GM03348 (cell line): Measurements from ENCODE around the gene NEU2.
A peak's percentile ranks its signal among the peaks of the same experiment; 100 is the strongest.
"Not testable (repeated sequence)": the region's sequence is repeated elsewhere in the genome, so short reads cannot be mapped to it uniquely, and the experiment has no call there.

Experiments
- DNase-seq: peaks from one replicate; pipeline ENCODE4 v3.0.0; 2012; ENCODE audit warnings: low spot score

Gene NEU2

GRCh38 chr2:233035426-233036161 lies 3.1 kb downstream of the NEU2 start:
- no peak for DNase-seq

- no peak for DNase-seq
These were observed 3.8 kb downstream of the NEU2 start for GRCh38 chr2:233036162-233036838.

DNA sequence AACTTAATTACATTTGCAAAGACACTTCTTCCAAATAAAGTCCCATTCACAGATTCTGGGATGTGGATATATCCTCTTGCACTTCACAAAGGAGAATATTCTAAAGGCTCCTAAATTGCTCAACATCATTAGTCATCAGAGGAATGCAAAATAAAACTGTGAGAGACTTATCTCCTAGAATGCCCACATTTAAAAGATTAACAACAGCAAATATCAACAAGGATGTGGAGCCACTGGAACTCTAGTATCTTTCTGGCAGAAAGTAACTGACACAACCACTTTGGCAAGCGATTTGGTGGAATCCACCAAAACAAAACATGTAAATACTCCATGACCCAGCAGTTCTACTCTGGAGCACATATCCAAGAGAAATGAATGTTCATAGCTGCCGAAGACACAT lies 4.6 kb downstream of the NEU2 start:
- DNase-seq = peak; percentile 30

GRCh38 chr2:233039212-233039845 lies 6.9 kb downstream of the NEU2 start:
- DNase-seq = no peak

DNA sequence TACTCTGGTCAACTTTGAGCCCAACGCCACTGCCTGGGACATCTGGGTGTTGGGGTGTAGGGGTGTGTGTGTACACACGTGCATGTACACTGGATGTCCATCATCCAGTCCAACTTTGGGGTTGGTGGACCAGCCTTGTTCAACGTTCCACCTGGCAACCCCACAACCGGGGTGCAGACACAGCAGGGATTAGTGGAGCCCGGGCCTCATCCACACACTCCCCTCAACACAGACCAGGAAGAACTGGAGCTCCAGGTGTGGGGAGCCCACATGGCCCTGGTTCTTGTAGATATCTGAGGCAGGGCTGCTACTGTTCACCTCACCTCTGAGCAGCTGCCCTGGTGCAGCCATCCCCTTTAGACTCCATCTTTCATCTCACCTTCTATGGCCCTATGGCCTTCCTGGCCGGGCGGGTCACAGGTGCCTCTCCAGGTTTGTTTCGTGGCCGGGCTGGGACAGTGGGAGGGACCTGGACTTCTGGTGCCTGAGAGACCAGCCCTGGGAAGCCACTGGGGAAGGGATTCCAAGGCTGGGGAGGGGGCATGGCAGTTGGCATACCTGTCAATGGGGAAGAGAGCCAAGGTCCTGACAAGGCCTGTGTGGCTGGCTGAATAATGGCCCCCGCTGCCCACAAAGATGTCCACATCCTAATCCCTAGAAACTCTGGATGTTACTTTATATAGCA lies 7.5 kb downstream of the NEU2 start:
- no peak for DNase-seq

- DNase-seq = no peak
These were observed 8.1 kb downstream of the NEU2 start for GRCh38 chr2:233040571-233040970.

DNA sequence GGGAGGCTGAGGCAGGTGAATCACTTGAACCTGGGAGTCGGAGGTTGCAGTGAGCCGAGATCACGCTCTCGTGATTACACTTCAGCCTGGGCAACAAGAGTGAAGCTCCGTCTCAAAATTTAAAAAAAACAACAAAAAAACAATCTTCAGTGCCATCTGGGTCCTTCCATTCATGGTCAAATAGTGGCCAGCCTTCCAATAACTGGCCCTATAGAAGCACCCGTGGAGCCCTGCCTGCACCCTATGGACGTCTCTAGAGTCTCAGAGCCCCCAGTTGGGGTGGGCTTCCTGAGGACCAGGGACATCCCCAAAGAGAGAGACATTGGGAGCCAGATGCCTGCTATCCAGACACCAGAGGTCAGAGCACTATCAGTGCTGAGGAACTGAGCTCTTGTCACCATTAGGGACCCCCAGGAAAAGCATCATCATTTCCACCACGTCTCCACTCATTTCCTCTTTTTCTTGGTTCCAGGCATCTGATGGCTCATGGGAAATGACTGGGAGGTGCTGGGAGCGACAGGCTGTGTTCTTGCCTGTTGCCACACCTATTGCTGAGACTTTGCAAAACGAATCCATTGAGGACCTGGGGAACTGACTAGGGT lies 9.4 kb downstream of the NEU2 start:
- no peak for DNase-seq

DNA sequence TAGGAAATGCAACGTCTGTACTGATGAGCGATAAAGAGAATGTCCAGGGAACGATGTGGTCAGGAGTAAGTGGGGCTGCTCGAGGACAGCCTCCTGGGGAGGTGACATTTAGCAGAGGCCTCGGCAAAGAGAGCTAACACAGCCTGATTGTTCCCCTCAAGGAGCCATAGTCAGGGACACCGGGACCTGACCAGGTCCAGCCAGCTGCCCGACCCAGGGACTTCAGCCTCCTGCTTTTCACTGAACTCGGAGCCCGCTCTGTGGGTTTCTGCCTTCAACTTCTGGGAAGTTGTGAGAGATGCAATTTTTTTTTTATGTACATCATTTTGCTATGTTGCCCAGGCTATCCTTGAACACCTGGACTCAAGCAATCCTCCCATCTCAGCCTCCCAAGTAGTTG lies 10.1 kb downstream of the NEU2 start:
- no peak for DNase-seq

DNA sequence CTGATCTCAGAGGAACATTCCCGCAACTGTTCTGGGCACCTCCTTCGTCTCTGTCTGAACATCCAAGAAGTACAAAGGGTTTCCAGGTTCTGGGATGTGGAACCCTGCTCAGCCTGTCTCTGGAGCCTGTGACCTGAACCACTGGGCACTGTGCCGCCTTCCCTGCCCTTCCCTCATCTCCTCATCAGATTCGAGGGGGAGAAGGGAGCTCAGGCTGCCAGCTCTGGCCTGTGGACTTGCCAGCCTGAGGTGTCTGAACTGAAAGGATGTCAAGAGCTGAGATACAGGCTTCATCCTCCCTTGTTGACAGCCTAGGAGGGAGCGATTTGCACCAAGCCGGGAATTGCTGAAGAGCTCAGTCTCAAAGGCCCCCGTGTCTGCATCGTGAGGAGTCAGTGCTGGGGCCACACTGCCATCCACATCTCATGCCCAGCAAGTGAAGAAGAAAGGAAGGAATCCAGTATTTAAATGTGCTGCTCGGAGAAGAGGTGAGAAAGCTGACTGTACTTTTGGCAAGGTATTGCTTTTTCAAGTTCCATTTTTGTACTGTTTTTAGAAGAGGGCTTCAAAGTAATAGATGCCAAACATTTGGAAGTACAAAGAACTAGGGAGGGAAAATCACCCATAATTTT lies 12.6 kb downstream of the NEU2 start:
- no peak for DNase-seq

- no peak for DNase-seq
These were observed 14.7 kb downstream of the NEU2 start for GRCh38 chr2:233047206-233047605.

- DNase-seq = no peak
These were observed 15.2 kb downstream of the NEU2 start for GRCh38 chr2:233047667-233048066.

DNA sequence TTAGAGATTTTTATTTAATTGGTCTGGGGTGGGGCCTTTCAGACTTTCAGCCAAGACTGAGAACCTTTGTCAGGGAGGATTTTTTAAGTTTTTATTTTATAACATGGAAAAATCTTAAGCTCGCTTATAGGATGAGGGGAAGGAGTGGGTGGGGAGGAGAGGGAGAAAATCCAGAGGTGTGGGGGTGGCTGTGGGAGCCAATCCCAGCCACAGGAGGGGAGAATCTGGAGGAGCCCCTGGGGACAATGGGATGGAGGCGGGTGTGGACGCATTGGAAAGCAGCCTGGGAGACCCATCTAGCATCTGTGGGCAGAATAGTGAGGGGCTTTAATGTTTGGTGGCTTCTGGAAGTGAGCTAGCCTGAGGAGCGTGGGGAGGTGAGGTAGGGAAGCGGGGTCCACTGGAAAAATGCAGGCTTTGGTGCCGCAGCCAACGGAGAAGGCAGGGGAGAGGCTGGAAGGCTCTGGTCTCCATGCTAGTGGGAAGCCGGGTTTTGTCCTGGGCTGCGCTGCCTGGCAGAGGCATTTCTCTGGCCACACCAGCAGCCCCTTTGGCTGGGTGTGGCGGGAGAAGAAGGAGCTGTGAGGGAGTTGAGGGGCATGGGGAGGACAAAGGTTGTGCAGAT lies 16.2 kb downstream of the NEU2 start:
- DNase-seq = no peak

DNA sequence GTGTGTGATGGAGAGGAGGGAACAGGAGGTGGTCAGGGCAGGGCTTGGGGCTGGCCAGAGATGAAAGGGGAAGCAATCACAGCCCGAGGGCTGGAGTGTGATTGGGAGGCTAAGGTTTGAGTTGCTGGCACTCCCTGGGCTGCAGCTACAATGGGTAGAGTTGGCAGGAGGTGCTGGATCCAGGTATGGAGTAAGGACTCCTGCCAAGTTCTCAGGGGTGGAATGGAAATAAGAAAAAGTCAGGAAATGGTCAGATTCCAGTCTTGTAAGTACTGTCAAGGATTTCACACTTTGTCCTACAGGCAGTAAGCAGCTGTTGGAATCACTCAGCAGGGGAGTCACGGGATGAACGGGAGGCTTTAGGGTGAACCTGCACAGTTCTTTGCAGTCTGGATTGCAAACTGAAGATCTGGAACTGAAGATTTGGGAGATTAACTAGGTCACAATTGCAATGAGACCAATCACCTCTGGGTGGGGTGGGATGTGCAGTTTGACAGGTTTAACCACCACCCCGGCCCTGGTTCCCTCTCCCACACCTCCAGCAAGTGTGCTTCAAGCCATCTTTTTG lies 16.8 kb downstream of the NEU2 start:
- DNase-seq = no peak

DNA sequence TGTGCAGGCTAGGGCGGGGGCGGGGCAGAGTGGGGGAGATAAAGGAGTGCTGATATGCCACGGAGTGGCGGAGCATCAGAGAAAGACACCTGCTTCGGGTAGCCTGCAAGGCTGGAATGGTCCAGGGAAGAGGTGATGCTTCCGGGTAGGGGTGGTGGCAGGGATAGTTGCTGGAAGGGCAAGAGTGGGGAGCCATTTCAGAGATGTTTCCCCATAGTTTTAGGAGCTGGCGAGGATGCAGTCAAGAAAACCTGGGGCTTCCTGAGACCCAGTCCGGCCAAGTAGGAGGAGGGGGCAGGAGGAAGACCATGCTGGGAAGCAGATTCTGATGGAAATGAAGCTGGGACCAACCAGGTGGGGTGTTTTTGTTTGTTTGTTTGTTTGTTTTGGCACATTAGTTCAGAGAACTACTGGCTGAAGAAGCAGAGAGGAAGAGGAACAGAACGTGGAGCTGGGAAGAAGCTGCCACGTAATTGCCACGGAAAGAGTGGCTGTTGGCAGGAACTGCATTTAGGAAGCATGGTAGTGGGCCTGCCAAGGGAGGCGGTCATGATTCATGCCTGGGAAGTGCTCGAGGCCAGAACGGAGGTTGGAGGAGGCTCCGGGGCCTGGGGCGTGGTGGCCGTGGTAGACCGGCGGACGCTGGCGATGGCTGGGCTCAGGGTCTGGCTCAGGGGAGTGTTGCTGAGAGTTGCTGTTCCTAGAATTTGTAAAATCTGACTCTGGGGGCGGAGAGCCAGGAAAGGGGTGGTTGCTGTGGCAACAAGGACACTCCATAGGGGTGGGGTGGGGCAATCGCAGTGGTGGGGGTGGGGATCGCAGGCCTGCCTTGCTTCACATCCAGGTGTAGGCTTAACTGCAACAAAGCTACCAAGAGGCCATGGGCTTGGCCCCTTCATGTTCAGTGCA lies 19.0 kb downstream of the NEU2 start:
- DNase-seq = peak; percentile 71

DNA sequence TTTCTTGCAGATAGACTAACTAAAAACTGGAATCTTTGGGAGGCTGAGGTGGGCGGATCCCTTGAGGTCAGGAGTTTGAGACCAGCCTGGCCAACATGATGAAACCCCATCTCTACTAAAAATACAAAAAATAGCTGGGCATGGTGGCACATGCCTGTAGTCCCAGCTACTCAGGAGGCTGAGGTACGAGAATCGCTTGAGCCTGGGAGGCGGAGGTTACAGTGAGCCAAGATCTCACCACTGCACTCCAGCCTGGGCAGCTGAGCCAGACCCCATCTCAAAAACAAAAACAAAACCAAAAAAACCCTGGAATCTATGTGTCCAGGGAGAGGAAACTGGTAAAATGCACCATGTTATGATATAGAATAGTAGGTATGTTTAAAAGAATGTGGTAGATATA lies 20.0 kb downstream of the NEU2 start:
- not testable (repeated sequence) for DNase-seq

GRCh38 chr2:233053928-233054784 lies 21.7 kb downstream of the NEU2 start:
- DNase-seq = peak; percentile 86

DNA sequence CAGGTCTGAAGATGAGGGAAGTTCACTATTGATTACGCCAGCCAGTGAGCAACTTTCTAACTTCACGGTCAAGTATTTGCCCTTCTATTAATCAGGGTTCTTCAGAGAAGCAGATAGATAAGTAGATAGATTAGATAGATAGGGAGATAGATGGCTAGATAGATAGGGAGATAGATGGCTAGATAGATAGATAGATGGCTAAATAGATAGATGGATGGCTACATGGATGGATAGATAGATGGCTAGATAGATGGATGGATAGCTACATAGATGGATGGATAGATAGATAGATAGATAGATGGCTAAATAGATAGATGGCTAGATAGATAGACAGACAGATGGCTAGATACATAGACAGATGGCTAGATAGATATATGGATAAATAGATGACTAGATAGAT lies 22.9 kb downstream of the NEU2 start:
- DNase-seq = no peak

- DNase-seq = no peak
These were observed 24.6 kb downstream of the NEU2 start for GRCh38 chr2:233056961-233057605.
